Occipital lobe (tissue), 2 donors: ENCODE data around the gene PRKCE. TPM values are rescaled to one million over a fixed set of nuclear protein-coding genes. Genes with fewer than 3 reads are reported as not detected.
"Not testable (repeated sequence)": the region's sequence is repeated elsewhere in the genome, so short reads cannot be mapped to it uniquely, and the experiment has no call there.

Experiments used
- DNase-seq: peaks from one replicate; lab custom pipeline; 2025; lab: John Stamatoyannopoulos, UW
- total RNA-seq: library from RNA; depleted of rRNA; stranded (reverse); fragments of >200 nt; gene quantifications from one replicate; pipeline ENCODE4 v1.2.3, GENCODE V29; 2014

Gene PRKCE
- total RNA-seq, 1 donor from 2014 or later, result 62.2 TPM

DNA sequence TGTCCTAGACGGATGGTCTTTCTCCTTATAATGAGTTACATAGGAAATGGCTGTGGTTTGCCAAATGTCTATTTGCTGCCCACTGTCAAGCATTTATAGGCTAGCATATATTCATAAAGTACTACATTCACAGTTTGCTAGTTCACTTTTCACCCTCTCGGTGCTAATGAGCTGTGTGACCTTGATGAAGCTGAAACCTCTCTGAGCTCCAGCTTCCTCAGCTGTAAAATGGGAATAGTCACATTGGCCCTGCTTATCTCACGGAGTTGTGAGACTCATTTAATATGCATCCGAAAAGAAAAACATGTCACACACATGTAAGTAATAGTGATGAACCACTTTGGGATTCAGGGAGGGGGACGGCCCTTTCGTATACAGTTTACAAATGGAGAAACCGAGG lies 17.0 kb downstream of the PRKCE start:
- DNase-seq, result no peak

DNA sequence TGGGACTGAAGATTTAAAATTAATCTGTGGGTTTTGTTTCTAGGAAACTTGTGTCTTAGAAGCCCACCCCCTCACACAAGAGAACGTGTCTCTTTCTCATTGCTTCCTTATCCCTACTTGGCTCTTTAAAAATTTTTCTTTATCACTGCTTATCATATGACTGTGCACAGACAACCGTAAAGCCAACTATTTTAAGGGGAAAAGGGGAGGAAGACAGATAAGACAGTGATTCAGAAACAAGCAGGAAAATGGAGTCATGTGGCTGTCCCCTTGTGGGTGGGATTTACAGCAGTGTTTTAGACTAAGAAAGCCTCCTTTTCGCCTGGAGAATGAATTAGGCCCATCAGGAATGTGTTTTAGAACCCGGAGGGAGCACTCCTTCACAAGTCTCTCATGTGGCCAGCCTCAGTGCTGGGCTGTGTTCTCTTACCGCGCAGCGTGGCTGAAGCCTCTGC lies 17.6 kb downstream of the PRKCE start:
- no peak for DNase-seq

DNA sequence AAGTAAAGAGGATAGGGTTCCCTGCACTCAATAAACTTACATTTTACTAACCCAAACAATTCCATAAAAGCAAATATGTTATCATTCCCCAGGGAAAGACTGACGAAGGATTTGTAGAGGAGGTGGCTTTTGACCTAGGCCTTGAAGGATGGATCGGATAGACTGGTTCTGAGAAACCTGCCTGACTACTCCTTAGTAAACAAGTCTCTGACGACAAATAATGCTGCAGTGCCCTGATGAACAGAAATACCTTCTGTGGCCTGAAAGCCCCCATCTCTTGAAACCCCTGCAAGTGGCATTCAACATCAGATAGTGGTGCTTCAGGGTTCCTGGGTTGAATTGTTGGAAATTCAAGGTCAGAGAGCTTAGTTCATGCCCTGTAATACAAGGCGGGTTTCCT lies 19.2 kb downstream of the PRKCE start:
- no peak for DNase-seq

DNA sequence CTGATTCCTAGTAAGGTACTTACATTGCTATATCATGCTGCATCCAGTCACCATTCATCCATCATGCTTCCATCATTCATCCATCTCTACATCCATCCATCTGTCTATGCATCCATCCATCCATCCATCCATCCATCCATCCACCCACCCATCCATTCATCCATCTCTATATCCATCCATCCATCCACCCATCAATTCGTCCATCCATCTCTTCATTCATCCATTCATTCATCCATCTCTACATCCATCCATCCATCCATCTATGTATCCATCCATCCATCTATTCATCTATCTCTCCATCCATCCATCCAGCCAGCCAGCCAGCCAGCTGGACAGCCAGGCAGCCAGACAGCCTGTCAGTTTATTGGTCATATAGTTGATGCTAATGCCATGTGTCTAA lies 20.7 kb downstream of the PRKCE start:
- no peak for DNase-seq

DNA sequence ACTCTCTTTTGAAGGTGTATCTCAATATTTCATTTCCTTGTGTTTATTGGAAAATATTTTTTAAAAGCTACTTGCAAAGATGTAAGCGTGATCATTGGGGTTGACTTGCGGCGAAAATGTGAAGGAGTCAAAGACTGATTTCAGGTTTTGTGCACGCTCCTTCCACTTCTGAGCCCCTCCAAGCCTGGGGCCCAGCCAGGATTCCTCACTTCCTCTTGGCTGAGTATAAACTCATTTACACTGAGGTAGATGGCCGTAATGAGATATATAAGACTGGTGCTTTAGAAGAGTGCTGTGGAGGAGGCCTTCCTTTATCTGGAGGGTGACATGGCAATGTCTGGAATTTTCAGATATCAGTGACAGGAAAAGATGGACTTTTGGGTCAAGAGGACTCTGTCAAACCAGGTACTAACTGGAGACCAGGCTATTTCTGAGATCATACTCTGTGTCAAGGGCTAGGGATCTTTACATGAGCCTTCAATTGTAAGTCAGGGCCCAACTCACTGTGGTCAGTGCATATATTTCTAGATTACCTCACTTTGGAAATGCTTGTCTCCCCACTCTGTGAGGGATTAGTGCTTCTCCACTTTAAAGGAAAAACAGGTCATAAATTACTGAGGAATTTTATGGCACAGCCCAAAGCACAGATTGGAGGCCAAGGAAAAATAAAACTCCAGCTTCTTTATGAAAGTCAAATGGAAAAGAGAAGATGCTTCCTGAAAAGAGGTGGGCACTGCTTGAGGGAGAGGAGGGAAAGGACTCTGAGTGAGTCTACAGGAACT lies 22.8 kb downstream of the PRKCE start:
- no peak for DNase-seq

DNA sequence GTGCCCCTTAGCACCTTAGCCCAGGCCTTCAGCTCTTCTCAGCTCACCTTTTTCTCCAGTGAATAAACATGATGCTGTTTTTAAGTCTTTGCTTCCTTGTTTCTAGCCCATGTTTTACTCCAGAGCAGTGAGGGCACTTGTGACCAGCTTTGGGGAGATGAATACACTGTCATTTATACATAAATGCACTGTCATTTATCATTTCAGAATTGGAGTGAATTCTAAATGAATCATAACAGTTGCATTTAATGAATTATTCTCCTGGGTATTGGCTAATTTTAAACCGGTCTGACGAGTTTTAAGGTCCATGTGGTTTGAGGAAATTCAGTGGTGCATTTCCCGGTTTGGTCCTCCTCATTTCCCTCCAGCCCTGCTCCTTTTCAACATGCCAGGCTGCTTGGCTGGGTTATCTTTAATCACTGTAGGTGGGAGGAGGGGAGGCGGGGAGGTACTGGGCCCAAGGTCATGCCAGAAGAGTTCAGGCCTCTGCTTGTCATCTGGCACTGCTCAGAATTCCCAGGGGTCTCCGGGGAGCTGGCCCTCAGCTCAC lies 23.9 kb downstream of the PRKCE start:
- no peak for DNase-seq

DNA sequence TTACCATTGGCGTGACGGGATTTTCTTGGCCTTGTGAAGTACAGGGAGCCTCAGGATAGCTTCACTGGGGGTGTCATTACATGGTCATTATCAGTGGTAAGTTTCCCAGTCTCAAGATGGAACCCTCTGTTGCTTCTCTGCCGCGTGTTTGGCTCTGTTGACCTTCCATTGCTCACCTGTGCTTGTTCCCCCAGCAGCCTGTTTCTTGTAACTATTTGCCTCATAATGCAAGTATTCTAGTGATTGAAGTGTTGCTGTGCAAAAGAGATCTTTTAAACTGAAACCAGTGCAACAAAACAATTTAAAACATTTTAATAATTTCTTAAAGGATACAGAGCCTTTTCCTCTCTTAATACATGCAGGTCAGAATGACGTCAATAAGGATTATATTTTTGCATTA lies 24.6 kb downstream of the PRKCE start:
- DNase-seq, result no peak

DNA sequence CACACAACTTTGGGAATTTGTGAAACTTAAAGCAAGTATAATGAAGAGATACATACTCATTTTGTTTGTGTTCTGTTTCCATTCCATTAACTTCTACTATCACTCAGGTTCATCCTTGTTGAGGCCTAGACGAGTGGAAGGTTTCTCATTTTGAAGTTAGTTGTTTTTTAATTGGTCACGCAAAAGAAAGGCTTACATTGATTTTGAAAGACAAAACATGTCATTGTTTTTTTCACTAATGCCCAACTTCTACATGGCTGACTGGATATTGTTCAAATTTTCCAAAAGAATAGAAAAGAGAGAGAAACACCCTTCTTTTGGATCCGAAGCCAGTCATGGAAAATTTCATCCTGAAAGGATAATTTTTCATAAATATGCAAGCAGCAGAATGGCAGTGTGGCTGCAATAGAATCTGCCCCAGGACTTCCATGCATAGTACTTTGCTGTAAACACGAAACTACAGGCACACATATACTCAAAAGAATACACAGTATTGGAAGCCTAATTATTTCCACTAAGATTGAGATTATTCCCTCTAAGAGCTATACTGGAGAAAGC lies 27.4 kb downstream of the PRKCE start:
- no peak for DNase-seq

DNA sequence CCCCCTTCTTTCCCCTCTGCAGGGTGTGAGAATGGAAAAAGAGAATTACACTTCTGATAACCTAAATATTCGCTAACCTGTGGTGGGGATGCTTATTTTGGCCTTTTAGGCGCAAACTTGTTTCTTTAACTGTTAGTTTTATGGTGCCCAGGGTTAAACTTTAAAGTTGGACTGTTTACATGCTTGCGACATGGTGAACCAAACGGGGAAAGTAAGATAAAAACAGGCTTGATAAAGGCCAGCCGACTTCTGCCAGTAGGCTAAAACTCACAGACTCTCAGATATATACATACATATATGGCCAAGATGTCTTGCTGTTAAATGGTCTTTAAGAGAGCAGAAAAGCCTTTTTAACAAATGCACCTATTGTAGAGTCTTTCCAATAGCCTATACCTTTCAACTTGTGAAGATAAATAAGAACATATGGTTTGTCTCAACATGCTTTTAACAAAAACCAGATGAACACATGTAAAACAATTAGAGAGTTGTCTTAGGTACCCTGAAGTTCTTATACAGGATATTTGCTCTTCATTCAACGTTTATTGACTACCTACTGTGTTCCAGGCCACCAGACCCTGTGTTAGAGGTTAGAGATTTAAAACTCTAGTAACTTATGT lies 29.0 kb downstream of the PRKCE start:
- no peak for DNase-seq

DNA sequence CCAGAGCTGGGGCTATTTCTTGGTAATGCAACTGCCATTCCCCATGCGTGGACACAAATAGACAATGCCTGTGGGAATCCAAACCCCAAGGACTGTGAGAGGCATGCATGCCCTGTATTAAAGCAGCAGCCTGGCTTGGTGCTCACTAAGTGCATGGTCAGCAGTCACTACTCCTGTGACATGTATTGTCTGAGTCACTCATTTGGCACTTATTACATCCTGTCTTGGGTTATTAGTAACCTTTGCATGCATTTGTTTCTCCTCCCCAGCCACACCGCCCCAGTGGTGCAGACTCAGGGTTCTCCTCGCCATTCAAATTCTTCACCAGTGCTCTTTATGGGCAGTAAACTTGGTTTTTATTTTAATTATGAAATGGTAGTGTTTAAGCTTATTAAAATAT lies 30.2 kb downstream of the PRKCE start:
- DNase-seq, result no peak

DNA sequence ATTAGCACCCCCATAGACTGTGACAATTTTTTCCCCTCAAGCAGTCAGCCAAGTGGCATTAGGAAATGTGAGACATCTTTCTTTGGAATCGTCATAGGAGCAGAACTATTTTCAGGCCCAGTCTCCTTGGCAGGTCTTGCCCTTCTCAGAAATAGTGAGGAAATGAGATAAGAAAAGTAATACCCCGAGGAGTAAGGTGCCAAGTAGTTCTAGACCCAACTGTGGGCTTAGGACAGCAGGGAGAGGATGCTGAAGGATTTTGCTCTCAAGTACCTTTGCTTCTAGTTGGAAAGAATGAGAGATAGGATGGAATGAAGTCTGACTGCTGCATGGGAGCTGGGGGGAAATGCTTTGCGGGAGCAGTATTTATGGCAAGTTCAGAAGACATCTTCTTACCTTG lies 31.8 kb downstream of the PRKCE start:
- no peak for DNase-seq

DNA sequence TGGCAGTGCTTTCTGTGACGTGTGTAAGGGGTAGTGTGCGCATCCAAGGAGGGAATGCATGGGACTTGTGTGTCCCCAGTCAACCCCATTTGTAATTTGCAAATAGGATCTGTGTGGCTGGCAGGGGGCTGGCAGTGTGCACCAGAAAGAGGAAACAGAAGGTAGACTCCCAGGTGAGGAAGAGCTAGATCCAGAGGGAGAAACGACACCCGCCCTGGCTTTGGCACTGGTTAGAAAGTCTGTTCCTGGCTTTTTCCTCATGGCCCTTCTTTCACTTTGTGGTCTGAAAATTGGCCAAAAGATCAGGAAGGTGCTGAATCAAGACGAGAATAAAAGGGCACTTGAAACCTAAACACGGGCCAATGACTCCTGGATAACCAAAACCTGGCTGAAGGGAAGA lies 33.3 kb downstream of the PRKCE start:
- no peak for DNase-seq

DNA sequence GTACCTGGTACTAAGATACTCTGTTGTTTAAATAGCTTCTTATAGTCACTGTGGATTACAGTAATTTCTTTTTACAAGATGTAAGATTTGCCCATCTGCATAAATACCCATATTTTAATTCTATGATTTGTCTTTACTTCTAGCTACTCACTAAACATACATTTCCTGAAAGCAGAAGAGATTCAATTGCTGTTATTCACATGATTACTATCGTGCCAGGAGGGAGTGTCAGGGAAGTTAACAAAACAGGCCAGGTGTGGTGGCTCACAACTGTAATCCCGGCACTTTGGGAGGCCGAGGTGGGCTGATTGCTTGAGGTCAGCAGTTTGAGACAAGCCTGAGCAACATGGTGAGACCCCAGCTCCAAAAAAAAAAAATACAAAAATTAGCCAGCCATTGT lies 33.8 kb downstream of the PRKCE start:
- DNase-seq, result no peak

DNA sequence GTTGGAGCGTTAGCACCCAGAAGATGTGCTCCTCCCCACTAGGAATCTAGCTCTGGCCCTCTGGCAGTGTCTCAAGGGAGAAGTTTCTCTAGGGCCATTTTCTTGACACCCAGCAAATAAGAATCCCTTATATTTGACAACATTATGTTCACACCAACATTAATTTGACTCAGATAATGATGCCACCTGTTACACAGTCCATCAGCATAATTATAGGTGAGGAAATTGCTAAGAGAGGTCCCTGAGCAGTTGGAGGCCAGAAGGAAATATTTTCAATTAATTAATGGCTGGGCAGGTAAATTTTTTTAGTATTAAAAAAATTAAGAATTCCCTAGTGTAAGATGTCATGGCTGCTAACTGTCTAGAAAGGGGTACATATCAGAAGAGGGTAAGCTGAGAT lies 36.5 kb downstream of the PRKCE start:
- DNase-seq, result no peak

DNA sequence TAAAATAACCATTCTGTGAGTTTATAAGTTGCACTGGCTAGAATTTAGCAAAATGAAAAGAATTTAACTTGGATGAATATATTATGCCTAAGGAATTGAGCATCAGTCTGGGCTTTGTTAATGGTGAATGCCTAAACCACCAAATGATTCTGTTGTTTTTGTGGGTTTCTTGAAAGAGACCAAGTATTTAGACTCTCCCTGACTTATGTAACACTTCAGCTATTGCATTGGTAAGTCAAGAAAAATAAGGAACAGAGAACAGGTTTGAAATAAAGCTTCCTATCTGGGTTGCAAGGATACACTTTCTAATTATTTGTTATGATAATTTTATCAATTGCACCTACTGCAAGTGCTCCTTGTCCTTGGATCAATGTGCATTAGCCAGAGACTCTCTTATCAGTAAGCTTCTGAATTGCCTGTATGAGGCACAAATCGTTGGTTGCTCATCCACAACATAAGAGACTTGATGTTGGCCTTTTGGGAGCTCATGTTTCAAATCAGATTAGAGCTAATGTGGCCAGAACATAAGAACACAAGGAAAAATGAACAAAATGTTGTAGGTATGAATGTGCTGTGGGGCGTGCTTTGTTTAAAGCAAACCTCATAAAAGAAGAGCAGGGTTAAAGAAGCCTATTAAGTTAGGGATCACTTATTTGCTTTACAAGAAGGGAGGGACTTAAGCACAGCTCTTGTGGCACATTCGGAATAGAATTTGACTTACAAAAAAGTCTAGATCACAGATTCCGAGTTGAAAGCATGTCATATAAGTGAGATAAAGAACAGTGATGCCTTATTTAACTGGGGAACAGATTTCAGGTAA lies 37.2 kb downstream of the PRKCE start:
- no peak for DNase-seq

DNA sequence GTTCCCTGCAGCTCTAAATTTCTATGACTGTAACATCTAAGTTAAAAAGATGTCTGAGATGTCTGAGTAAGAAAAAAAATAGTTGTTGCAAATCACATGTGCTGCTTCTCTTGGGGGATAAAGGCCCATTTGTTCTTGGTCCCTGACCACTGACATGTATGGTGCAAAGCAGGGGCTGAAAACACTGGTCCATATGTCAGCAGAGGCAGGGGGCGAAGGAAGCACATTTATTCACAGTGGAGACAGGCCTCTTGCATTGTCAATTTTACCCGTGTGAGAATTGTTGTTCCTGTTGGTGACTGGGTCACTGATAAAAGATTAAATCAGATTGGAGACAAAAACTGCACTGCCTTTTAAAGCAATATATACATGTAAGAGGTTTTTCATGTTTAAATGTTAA lies 38.8 kb downstream of the PRKCE start:
- no peak for DNase-seq

DNA sequence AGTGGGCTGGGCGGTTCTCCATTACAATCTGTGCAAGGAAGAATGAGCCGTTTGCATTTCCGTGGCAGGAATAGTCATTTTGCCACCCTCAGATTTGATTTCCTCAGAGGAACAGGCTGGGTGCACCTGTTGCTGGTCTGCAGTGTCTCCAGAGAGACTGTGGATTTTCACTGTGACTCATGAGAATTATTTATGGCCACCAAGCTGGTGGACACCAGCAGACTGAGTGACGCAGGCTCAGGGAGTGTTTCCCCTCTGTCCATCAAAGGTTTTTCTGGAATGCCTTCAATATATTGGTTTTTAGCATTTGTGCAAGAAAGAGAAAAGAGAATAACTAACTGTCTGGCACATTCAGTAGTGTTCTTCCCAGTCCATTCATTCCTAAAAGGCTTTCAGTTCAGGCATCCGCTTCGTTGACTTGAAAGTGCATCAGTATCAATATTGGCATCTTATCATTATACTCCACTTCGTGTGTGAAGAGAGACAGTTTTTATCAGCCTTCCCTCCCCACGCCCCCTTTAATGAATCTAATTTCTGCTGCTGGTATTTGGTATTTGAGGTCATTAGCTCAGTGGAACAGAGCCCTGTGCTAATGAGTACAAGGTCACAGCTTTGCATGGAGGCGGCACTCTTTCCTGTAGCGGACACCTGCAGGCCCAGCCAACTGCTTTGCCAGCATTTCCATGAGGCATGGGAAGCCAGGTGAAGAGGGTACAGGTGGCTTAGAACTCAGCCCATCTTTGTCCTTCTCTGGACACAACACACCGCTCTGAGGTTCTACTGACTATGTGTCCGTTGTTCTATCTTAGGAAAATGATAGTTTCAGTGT lies 39.9 kb downstream of the PRKCE start:
- peak; percentile 43 for DNase-seq

DNA sequence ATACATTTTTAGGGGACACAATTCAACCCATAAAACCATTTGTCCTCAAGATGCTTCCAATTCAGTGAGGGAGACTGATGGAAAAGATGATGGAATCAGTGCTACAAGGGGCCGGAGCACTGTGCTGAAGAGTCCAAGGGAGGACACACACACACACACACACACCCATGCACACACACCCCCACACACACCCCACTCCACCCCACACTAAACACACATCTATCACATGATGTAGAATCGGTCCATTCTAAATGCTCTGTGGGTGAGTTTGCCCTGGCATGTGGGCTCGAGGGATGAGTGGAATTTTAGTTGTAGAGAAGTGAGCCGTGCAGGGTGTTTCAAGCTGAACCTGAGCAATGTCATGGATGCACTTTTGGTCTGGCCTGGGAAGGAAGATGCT lies 41.1 kb downstream of the PRKCE start:
- DNase-seq, result no peak

DNA sequence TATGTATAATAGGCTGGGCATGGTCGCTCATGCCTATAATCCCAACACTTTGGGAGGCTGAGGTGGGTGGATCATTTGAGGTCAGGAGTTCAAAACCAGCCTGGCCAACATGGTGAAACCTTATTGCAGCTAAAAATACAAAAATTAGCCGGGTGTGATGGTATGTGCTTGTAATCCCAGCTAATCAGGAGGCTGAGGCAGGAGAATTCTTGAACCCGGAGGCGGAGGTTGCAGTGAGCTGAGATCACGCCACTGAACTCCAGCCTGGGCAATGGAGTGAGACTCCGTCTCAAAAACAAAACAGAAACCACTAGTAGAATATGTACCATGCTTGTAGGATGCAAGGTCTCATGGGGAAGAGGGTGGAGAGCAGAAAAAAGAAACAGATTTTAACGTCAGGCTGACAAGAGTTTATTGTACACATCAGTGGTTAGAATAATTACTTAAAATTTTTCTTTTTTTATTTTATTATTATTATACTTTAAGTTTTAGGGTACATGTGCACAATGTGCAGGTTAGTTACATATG lies 44.1 kb downstream of the PRKCE start:
- not testable (repeated sequence) for DNase-seq

DNA sequence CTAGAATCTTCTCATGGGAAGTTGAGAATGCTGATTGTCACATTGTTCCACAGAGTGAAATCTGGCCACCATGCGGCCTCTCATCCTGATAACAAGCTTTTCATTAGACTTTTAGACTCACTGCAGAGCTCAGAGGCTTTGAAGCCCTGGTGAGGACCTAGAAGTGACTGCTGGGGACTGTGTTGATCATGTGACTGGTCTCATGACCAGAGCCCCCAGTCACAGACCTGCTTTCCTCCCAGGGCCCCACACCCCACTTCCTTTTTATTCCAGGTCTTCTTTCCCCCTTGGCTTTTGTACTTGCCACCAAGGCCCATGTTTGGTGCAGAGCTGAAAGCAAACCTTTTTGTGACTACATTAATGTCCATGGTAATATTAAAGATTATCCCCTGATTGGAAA lies 45.2 kb downstream of the PRKCE start:
- no peak for DNase-seq

DNA sequence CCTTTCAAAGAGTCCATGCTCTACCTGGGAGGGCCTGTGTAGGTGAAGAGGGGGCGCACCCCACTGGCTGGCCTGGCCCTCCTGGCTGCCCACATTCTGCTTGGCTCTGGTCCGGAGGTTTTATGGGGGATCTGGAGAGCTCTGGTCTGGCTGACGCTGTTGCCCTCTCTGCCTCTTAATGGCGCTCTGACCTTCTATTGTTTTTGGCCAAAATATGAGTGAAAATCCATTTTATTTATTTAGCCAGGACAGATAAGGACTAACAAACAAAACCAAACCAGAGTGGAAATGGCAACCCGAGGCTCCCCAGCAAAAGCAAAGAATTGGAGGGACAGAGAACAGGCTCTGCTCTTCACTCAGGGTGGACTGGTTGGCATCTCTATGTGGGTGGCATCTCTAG lies 45.7 kb downstream of the PRKCE start:
- DNase-seq, result no peak
